GM18498 (cell line): ENCODE data around the gene GALNT9.
"Not testable (repeated sequence)": the region's sequence is repeated elsewhere in the genome, so short reads cannot be mapped to it uniquely, and the experiment has no call there.

ENCODE experiments used
- ATAC-seq: cut with Tn5 transposase; IDR thresholded peaks from one replicate; pipeline ENCODE4 v1.9.1; 2021; ENCODE audit warnings: mild to moderate bottlenecking, moderate library complexity; ENCODE audit not compliant: unreplicated experiment

The GALNT9 gene

GRCh38 chr12:132237772-132238487 is 91.5 kb downstream of the GALNT9 start:
- ATAC-seq = no peak

GRCh38 chr12:132236930-132237771 is 92.2 kb downstream of the GALNT9 start:
- no peak for ATAC-seq

GRCh38 chr12:132236129-132236929 is 93.1 kb downstream of the GALNT9 start:
- no peak for ATAC-seq

DNA sequence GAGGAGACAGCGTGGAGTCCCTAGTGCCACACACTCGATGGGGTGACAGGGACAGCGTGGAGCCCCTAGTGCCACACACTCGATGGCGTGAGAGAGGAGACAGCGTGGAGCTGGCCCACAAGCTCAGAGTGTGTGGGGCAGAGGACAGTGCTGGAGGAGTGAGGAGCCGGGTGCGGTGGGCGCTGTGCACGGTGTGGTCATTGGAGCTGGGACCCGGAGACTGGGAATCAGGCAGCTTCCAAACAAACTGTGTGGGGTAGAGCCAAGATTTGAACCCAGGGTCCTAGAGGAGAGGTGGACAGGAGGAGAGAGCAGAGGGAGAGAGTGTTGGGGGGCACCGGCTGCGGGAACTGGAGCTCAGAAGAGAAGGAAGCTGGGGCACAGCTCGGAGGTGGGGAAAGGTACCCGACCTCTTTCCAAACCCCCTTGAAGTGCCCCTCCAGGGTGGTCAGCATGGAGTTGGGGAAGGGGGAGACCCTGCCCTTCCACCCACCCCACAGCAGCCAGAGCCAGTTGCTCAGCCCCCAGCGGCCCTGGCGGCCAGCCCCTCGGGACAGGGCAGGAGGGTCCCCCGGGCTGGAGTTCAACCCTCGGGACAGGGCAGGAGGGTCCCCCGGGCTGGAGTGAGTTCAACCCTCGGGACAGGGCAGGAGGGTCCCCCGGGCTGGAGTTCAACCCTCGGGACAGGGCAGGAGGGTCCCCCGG is 94.1 kb downstream of the GALNT9 start:
- no peak for ATAC-seq

GRCh38 chr12:132230381-132230780 is 99.0 kb downstream of the GALNT9 start:
- ATAC-seq = no peak

- no peak for ATAC-seq
Measured at GRCh38 chr12:132229926-132230325, 99.5 kb downstream of the GALNT9 start.

- ATAC-seq = no peak
Measured at GRCh38 chr12:132229193-132229760, 100.1 kb downstream of the GALNT9 start.

GRCh38 chr12:132228476-132229192 is 100.8 kb downstream of the GALNT9 start:
- no peak for ATAC-seq

DNA sequence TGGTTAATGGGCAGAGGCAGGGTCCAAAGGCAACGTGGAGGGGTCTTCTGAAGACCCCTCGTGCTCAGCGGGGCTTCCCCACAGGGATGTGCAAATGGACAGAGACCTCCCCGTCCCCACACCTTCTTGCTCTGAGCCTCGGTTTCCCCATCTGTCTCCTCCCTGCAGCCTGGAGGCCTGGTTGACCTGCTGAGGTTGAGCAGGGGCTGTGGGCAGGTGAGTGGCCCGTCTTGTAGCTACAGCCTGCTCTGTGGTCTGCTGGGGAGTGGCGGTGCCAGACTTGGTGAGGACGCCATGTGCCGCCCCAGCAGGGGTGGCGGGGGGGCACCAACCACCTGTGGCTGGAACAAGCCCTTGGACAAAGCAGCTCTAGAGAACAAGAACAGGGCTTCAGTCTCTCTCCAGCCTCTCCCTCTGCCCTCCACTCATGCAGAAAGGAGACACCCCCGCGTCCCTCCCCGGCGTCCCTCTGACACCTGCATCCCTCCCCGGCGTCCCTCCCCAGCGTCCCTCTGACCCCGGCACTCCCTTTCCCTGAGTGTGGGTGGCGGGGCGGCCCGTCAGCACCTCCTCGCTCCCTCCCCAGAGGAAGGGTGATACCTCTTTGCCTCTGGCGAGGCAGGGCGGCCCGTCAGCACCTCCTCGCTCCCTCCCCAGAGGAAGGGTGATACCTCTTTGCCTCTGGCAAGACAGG is 101.5 kb downstream of the GALNT9 start:
- no peak for ATAC-seq

- no peak for ATAC-seq
Measured at GRCh38 chr12:132227118-132227517, 102.3 kb downstream of the GALNT9 start.

DNA sequence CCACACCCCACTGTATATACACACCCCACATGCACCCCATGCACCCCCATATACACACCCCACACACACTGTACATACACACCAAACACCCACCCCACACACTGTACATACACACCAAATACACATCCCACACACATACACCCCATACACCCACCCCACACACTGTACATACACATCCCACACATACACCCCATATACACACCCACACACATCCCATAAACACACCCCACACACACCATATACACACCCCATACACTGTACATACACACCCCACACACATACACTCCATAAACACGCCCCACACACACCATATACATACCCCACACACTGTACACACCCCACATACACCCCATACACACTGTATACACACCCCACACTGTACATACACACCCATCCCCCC is 102.8 kb downstream of the GALNT9 start:
- no peak for ATAC-seq

GRCh38 chr12:132225214-132225613 is 104.2 kb downstream of the GALNT9 start:
- ATAC-seq = no peak

- ATAC-seq = no peak
Measured at GRCh38 chr12:132224484-132224883, 104.9 kb downstream of the GALNT9 start.

- ATAC-seq = no peak
Measured at GRCh38 chr12:132222808-132223173, 106.6 kb downstream of the GALNT9 start.

- ATAC-seq = no peak
Measured at GRCh38 chr12:132222096-132222807, 107.1 kb downstream of the GALNT9 start.

- not testable (repeated sequence) for ATAC-seq
Measured at GRCh38 chr12:132219761-132220160, 109.6 kb downstream of the GALNT9 start.

- ATAC-seq = no peak
Measured at GRCh38 chr12:132219323-132219722, 110.1 kb downstream of the GALNT9 start.

DNA sequence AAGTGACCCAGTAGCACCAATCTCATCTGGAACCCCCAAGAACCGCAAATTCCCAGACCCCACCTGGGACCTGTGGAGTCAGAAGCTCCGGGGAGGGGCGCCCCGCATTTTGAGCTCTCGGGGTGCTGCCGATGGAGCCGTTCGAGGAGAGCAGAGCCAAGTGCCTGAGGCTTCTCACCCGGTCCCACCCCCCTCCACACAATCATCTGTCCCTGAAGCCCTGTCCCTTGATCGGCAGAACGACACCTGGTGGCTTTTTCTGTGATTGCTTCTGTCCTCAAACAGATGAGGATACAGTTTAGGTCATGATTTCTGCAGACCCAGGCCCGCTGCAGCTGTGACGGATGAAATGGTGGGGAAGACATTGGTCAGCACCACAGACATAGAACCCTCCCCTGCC is 110.5 kb downstream of the GALNT9 start:
- no peak for ATAC-seq

GRCh38 chr12:132218527-132218875 is 110.9 kb downstream of the GALNT9 start:
- ATAC-seq = no peak
